ENCODE measurements around the gene B4GALT3. TPM values are rescaled to one million over a fixed set of nuclear protein-coding genes. Genes with fewer than 3 reads are reported as not detected.

The B4GALT3 gene
- total and polyA plus RNA-seq, 9 of the 15 experiments (the other 6 are each of a cell fraction or from before 2014, with no cell fraction given), result 31.2 to 103 (median 46.1) TPM

GRCh38 chr1:161225534-161226319 lies 48.4 kb upstream of the B4GALT3 start, which contains the start of gene TOMM40L (continued):
- TF ChIP-seq ZNF398 (CRISPR knock-in tag; IDR thresholded peaks at IDR 0.05) (no peak), ZNF253 (CRISPR knock-in tag; conservative IDR thresholded peaks at IDR 0.05) (no peak), MCM3 (IDR thresholded peaks at IDR 0.05) (no peak), TGIF2 (CRISPR knock-in tag; IDR thresholded peaks at IDR 0.05) (no peak), ARID2 (IDR thresholded peaks at IDR 0.05) (no peak), HNRNPL (IDR thresholded peaks at IDR 0.05; ENCODE audit: low read depth, low read length) (no peak)

GRCh38 chr1:161225178-161225533 lies 47.8 kb upstream of the B4GALT3 start:
- H3K79me2 ChIP-seq (ENCODE audit: control insufficient read depth, insufficient read depth, low read length), result peaks cover 19% of the 10 kb centered on the region
- H3K4me1 ChIP-seq (replicated peaks in 1 of 2; ENCODE audit: control insufficient read depth in 2 of 2, insufficient read depth in 2 of 2, low read length in 2 of 2), result peaks cover 15 to 21% of the 10 kb centered on the region in 2 experiments; a peak in 3 of 5 replicates
- POLR2A ChIA-PET, result interaction anchor here (0.7 to 2.1 kb wide), 16 partner anchors 9 to 685 kb away, joined by 3 to 9 read pairs (median 4); partner anchors contain the start of genes NDUFS2 and SDHC
- intact Hi-C loops (cut with micrococcal nuclease), result loop anchor here (1.0 to 5.0 kb wide), 4 partner anchors 15 to 142 kb away; partner anchors contain the start of genes B4GALT3 and CFAP126
- peak overlapping the region; percentile 42; the same call in 1 of the 2 replicates for H3K4me2 ChIP-seq (ENCODE audit: insufficient read depth, low read length)
- ATAC-seq, result peak; percentile 5
- no peak for FAIRE-seq
- H3K9me3 ChIP-seq (replicated peaks; ENCODE audit: control insufficient read depth, insufficient read depth, low read depth, low read length), result no peaks in the 10 kb centered on the region
- H3K27me3 ChIP-seq (ENCODE audit: control insufficient read depth in 2 of 2, insufficient read depth in 2 of 2, low read length in 2 of 2), result no peaks in the 10 kb centered on the region
- H3K9ac ChIP-seq (ENCODE audit: insufficient read depth in 1 of 2, low read depth in 2 of 2, low read length in 2 of 2), result peak overlapping the region in 1 of 2 experiments; percentile 18; a peak in 2 of 4 replicates
- H3K9me1 ChIP-seq (ENCODE audit: control insufficient read depth, insufficient read depth, low read length), result no peaks in the 10 kb centered on the region
- H3K27ac ChIP-seq (ENCODE audit: extremely low read depth, low read depth, low read length), result peak overlapping the region; percentile 36
- WGBS (ENCODE audit: insufficient coverage, low coverage, missing lambda C conversion rate), result 48% methylated on average over 7 of the region's 7 CpGs
- H3K36me3 ChIP-seq (ENCODE audit: control insufficient read depth, insufficient read depth, low read length), result peaks cover 26% of the 10 kb centered on the region
- DNase-seq (ENCODE audit: extremely low read depth in 1 of 4, low spot score in 3 of 4), result no peak
- H4K20me1 ChIP-seq (replicated peaks; ENCODE audit: control insufficient read depth, insufficient read depth, low read length), result no peaks in the 10 kb centered on the region
- H3K4me3 ChIP-seq, result no peak overlapping the region
- BruUV-seq (replicated peaks), result no TSS peak
- CTCF ChIA-PET (ENCODE audit: low intra/inter-chr PET ratio), result interaction anchor here (0.8 to 1.3 kb wide), 3 partner anchors 16 to 149 kb away, joined by 3 to 8 read pairs (median 4); no protein-coding TSS in a partner anchor
- TF ChIP-seq ETV1 (tag; conservative IDR thresholded peaks at IDR 0.05; ENCODE audit: low read depth), result 0 out of 2 replicates have a peak, but pooled peaks have one; percentile 17
- TF ChIP-seq EHMT2 (IDR thresholded peaks at IDR 0.05), result no peak
- in situ Hi-C loops (cut with MboI), result loop anchor here (5.0 kb wide), 1 partner anchor 157 kb away; no protein-coding TSS in a partner anchor
- peak overlapping the region; percentile 99 for H2AFZ ChIP-seq (ENCODE audit: low read depth, low read length)

Measured in K562 (cell line).